ENCODE measurements around the gene GALNT16.

Gene GALNT16

GRCh38 chr14:69320581-69321365, 60.8 kb downstream of the GALNT16 start:
- no peaks in the 10 kb centered on the region for H3K9me2 ChIP-seq (replicated peaks; ENCODE audit: insufficient read depth, low read length)
- DNase-seq: no peak
- H2AFZ ChIP-seq (ENCODE audit: low read length): no peak overlapping the region
- no peaks in the 10 kb centered on the region for H3K27me3 ChIP-seq (replicated peaks; ENCODE audit: insufficient read depth, low read length)
- H3F3A ChIP-seq (ENCODE audit: insufficient read depth, low read length): no peaks in the 10 kb centered on the region
- H4K20me1 ChIP-seq (ENCODE audit: insufficient read depth, low read length): no peaks in the 10 kb centered on the region
- TF ChIP-seq CTCF (IDR thresholded peaks at IDR 0.05; ENCODE audit: low read length) (no peak), EZH2 (optimal IDR thresholded peaks at IDR 0.05; ENCODE audit: low read depth, low read length) (no peak), EZH2phosphoT487 (IDR thresholded peaks at IDR 0.05; ENCODE audit: low read length) (no peak)
- no peak overlapping the region for H3K4me2 ChIP-seq (ENCODE audit: low read depth, low read length)
- no peaks in the 10 kb centered on the region for H3K9me3 ChIP-seq (replicated peaks; ENCODE audit: insufficient read depth, low read length)
- H3K4me1 ChIP-seq (ENCODE audit: low read length): peaks cover under 1% of the 10 kb centered on the region; the same call in 1 of the 2 replicates
- H3K4me3 ChIP-seq (ENCODE audit: low read length): no peak overlapping the region
- no peaks in the 10 kb centered on the region for H3K79me2 ChIP-seq (ENCODE audit: low read length)
- H3K9ac ChIP-seq (ENCODE audit: low read length): no peak overlapping the region
- no peak overlapping the region for H3K27ac ChIP-seq (ENCODE audit: low read length)
- no peaks in the 10 kb centered on the region for H3K36me3 ChIP-seq (replicated peaks; ENCODE audit: insufficient read depth, low read length)

- Histone ChIP-seq H3K27me3 (replicated peaks; ENCODE audit: insufficient read depth, low read length) (no peaks in the 10 kb centered on the region), H3K36me3 (replicated peaks; ENCODE audit: insufficient read depth, low read length) (no peaks in the 10 kb centered on the region), H3F3A (ENCODE audit: insufficient read depth, low read length) (no peaks in the 10 kb centered on the region), H3K4me2 (ENCODE audit: low read depth, low read length) (no peak overlapping the region), H3K9me2 (replicated peaks; ENCODE audit: insufficient read depth, low read length) (no peaks in the 10 kb centered on the region), H3K27ac (ENCODE audit: low read length) (no peak overlapping the region), H3K9me3 (replicated peaks; ENCODE audit: insufficient read depth, low read length) (no peaks in the 10 kb centered on the region), H4K20me1 (ENCODE audit: insufficient read depth, low read length) (no peaks in the 10 kb centered on the region), H3K9ac (ENCODE audit: low read length) (no peak overlapping the region), H2AFZ (ENCODE audit: low read length) (no peak overlapping the region), H3K4me3 (ENCODE audit: low read length) (no peak overlapping the region), H3K79me2 (ENCODE audit: low read length) (no peaks in the 10 kb centered on the region), H3K4me1 (ENCODE audit: low read length) (peaks cover 9% of the 10 kb centered on the region)
- no peak for DNase-seq
- no peak for TF ChIP-seq CTCF (IDR thresholded peaks at IDR 0.05; ENCODE audit: low read length)
- TF ChIP-seq EZH2phosphoT487 (IDR thresholded peaks at IDR 0.05; ENCODE audit: low read length): no peak
Measured at GRCh38 chr14:69321601-69322330, 61.8 kb downstream of the GALNT16 start.

- Histone ChIP-seq H3K9me3 (replicated peaks; ENCODE audit: insufficient read depth, low read length) (no peaks in the 10 kb centered on the region), H2AFZ (ENCODE audit: low read length) (no peak overlapping the region), H3K27me3 (replicated peaks; ENCODE audit: insufficient read depth, low read length) (no peaks in the 10 kb centered on the region), H3K4me2 (ENCODE audit: low read depth, low read length) (no peak overlapping the region), H3K9me2 (replicated peaks; ENCODE audit: insufficient read depth, low read length) (no peaks in the 10 kb centered on the region), H3K27ac (ENCODE audit: low read length) (no peak overlapping the region), H4K20me1 (ENCODE audit: insufficient read depth, low read length) (no peaks in the 10 kb centered on the region), H3F3A (ENCODE audit: insufficient read depth, low read length) (no peaks in the 10 kb centered on the region), H3K9ac (ENCODE audit: low read length) (no peak overlapping the region), H3K4me1 (ENCODE audit: low read length) (peaks cover 13% of the 10 kb centered on the region), H3K36me3 (replicated peaks; ENCODE audit: insufficient read depth, low read length) (no peaks in the 10 kb centered on the region), H3K79me2 (ENCODE audit: low read length) (no peaks in the 10 kb centered on the region), H3K4me3 (ENCODE audit: low read length) (no peak overlapping the region)
- no peak for TF ChIP-seq EZH2 (optimal IDR thresholded peaks at IDR 0.05; ENCODE audit: low read depth, low read length)
- TF ChIP-seq EZH2phosphoT487 (IDR thresholded peaks at IDR 0.05; ENCODE audit: low read length): no peak
- no peak for TF ChIP-seq CTCF (IDR thresholded peaks at IDR 0.05; ENCODE audit: low read length)
- no peak for DNase-seq
Measured at GRCh38 chr14:69323266-69323998, 63.5 kb downstream of the GALNT16 start.

Data from MM.1S (cell line).